ENCODE data around the gene VCP. TPM values are rescaled to one million over a fixed set of nuclear protein-coding genes. Genes with fewer than 3 reads are reported as not detected.

Gene VCP
- polyA plus RNA-seq, 2 donors, result 60.4 to 150 TPM

DNA sequence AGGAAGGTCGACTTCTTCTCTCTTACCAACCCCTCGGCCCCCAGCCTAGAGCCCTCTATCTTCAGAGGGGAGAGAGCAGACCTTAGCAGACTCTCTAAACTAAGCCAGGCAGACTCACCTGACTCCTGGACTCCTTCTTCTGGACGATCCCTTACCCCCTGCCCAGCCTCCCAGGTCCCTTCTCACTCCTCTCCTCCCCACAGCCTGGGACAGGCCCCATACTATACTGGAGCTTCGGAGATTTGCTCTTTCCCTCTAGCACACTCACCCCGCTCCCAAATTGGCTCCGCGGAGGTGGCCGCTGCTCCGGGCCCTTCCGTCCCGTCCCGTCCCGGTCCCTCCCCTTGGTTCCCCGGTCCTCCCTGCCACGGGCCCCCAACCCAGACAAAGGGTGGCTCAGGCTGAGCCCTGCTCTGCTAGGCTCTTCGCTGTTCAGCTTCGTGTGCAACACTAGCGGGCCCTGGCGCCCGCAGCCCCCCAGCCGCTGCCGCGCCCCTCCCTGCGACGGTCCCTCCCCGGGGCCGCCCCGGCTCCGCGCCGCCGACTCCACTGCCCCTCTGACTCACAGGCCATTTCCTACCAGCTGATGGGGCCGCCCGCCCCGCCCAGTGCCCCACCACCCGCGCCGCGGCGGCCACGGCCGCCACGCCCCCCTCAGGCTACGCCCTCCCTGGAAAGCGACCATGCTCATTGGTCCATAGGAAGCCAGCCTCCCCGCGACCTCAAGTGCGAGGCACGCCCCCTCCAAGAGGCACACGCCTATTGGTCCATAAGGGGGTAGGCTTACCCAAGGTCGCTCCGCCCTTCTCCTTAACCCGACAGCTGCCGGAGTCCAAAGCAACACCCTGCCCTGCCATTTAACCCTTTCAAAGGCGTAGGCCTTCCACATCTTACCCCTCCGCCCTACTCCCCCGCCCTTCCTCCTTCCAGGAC lies 38.8 kb upstream of the VCP start:
- Histone ChIP-seq H3K27ac (ENCODE audit: low read depth in 2 of 2, low read length in 1 of 2) (peak overlapping the region; percentile 92 to 94), H3K4me1 (ENCODE audit: control insufficient read depth in 2 of 2, insufficient read depth in 2 of 2, low read length in 1 of 2) (peaks cover 0 to 5% of the 10 kb centered on the region in 2 donors), H3K36me3 (ENCODE audit: control insufficient read depth in 2 of 2, insufficient read depth in 2 of 2, low read length in 1 of 2) (peaks cover 5 to 10% of the 10 kb centered on the region in 2 donors), H3K27me3 (ENCODE audit: control insufficient read depth in 1 of 2, insufficient read depth in 2 of 2, low read length in 2 of 2) (no peaks in the 10 kb centered on the region), H3K4me3 (ENCODE audit: low read depth in 1 of 2, low read length in 2 of 2) (peak overlapping the region; percentile 62 to 70), H3K9me3 (ENCODE audit: control insufficient read depth in 2 of 2, insufficient read depth in 1 of 2, low read depth in 1 of 2, low read length in 1 of 2) (no peaks in the 10 kb centered on the region)
- 1% methylated on average over 53 to 57 of the region's 57 CpGs for WGBS, 2 donors

DNA sequence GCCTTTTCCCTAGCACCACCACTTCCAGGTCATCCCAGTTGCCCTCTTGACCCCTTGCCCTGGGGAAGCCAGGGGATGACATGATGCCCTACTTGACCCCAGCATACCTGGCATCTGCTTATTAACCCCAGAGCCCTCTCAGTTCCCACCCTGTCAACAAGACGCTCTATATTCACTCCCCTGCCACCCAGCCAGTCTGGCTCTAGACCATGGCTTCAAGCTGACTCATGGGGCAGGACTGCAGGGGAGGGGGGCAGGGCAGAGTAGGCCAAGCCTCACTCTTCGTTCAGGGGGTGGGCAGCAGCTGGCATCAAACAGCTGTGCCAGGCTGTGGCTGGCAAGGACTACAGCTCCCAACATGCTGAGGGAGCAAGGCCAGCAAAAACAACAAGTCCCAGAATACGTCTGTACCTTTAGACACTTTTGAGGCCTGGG lies 37.9 kb upstream of the VCP start:
- WGBS, 2 donors, result 19 to 47% methylated on average over 3 of the region's 3 CpGs
- Histone ChIP-seq H3K4me1 (ENCODE audit: control insufficient read depth in 2 of 2, insufficient read depth in 2 of 2, low read length in 1 of 2) (peaks cover 0 to 5% of the 10 kb centered on the region in 2 donors), H3K27me3 (ENCODE audit: control insufficient read depth in 1 of 2, insufficient read depth in 2 of 2, low read length in 2 of 2) (no peaks in the 10 kb centered on the region), H3K9me3 (ENCODE audit: control insufficient read depth in 2 of 2, insufficient read depth in 1 of 2, low read depth in 1 of 2, low read length in 1 of 2) (no peaks in the 10 kb centered on the region), H3K27ac (ENCODE audit: low read depth in 2 of 2, low read length in 1 of 2) (peak overlapping the region; percentile 91 to 92), H3K36me3 (ENCODE audit: control insufficient read depth in 2 of 2, insufficient read depth in 2 of 2, low read length in 1 of 2) (peaks cover 11 to 18% of the 10 kb centered on the region in 2 donors), H3K4me3 (ENCODE audit: low read depth in 1 of 2, low read length in 2 of 2) (peak overlapping the region; percentile 62 to 70)

DNA sequence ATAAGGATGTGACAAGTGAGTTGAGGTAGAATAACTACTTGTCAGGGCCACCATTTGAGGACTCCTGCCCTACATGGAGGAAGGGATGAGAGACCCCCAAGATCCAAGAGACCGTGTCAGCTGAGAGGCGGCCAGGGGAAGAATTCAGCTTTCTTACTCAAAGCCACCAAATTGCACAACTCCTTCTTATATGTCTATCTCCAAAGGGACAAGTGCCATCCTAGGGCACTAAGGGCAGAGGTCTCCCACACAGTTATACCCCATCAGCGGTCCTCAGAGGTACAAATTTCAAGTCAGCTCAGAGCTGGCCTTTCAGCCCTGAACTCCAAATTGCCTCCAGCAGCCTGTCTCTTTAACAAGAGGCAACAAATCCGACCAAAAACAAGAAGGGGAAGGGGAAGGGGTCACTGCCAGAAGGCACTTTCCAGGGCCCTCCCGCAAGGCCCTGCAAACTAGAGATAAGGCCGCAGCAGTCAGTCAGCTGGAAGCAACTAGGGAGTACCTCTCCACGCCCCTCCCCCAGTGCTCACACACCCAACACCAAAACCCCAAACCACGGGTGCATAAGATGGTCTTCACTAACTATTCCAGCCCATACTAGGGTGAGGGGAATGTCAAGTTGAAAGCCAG lies 36.6 kb upstream of the VCP start:
- Histone ChIP-seq H3K4me3 (ENCODE audit: low read depth in 1 of 2, low read length in 2 of 2) (no peak overlapping the region), H3K4me1 (ENCODE audit: control insufficient read depth in 2 of 2, insufficient read depth in 2 of 2, low read length in 1 of 2) (peaks cover 0 to 2% of the 10 kb centered on the region in 2 donors), H3K27me3 (ENCODE audit: control insufficient read depth in 1 of 2, insufficient read depth in 2 of 2, low read length in 2 of 2) (no peaks in the 10 kb centered on the region), H3K36me3 (ENCODE audit: control insufficient read depth in 2 of 2, insufficient read depth in 2 of 2, low read length in 1 of 2) (peaks cover 11 to 22% of the 10 kb centered on the region in 2 donors), H3K9me3 (ENCODE audit: control insufficient read depth in 2 of 2, insufficient read depth in 1 of 2, low read depth in 1 of 2, low read length in 1 of 2) (no peaks in the 10 kb centered on the region), H3K27ac (ENCODE audit: low read depth in 2 of 2, low read length in 1 of 2) (no peak overlapping the region)
- WGBS, 2 donors, result 63 to 66% methylated on average over 8 of the region's 8 CpGs

DNA sequence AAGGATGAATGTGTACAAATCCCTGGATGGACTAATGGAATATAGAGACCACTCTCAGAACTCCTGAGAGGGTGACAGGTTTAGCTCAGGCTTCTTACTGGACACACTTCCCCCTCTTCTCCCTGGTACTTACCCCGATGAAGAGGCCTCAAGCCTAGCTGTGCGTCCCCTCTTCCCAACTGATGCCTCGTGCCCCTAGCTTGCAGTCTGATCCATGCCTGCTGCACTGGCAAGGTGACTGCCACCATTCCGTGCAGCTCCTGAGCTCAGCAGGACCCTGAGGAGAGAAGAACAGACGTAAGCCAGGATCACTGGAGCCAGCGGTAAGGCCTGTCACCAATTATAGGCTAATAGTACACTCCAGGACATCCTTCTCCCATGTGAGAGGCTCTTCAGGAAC lies 36.0 kb upstream of the VCP start:
- Histone ChIP-seq H3K27ac (ENCODE audit: low read depth in 2 of 2, low read length in 1 of 2) (no peak overlapping the region), H3K9me3 (ENCODE audit: control insufficient read depth in 2 of 2, insufficient read depth in 1 of 2, low read depth in 1 of 2, low read length in 1 of 2) (no peaks in the 10 kb centered on the region), H3K4me1 (ENCODE audit: control insufficient read depth in 2 of 2, insufficient read depth in 2 of 2, low read length in 1 of 2) (peaks cover 0 to 3% of the 10 kb centered on the region in 2 donors), H3K36me3 (ENCODE audit: control insufficient read depth in 2 of 2, insufficient read depth in 2 of 2, low read length in 1 of 2) (peaks cover 11 to 22% of the 10 kb centered on the region in 2 donors), H3K4me3 (ENCODE audit: low read depth in 1 of 2, low read length in 2 of 2) (no peak overlapping the region), H3K27me3 (ENCODE audit: control insufficient read depth in 1 of 2, insufficient read depth in 2 of 2, low read length in 2 of 2) (no peaks in the 10 kb centered on the region)
- WGBS, 2 donors, result 89 to 91% methylated on average over 6 of the region's 6 CpGs

DNA sequence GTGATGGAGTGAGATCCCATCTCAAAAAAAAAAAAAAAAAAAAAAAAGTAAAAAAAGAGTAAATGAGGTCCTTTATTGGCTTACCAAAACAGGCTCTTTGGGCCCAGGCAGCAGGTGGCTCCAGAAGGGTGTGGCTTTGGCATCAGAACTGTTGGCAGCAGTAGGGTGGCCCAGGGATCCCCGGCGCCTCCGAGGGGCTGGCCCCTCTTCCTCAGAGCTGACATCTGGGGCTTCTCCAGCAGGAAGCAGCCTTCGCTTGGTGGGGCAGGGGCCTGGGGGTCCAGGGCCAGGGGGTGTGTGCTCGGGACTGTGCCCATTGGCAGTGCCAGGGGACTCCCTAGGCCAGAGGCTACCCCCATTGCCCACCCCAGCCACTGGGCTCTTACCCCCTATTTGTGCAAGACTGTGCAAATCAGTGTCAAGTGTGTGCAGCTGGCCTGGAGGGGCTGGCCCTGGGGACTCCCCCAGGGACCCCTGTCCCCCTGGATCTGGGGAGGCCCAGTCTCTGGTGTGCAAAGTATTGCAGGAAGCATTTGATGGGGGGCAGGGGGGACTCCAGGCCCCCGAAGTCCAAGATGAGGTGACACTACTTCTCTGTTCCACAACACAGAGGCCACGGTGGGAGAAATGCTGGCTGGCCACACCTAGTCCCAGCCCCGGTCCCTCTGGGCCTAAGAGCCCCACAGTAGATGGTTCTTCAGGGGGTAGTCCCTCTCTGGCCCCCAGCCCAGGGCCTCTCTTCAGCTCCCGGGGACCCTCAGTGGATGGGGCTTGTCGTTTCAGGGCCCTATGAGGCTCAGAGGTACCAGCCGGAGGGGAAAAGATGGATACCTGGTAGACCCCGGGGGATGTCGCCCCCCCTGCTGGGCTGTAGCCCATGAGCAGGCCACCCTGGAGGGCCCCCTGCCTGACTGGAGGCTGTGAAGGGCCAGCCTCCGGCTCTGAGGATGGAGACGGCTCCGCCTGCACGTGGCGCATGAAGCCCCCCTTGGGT lies 35.2 kb upstream of the VCP start:
- Histone ChIP-seq H3K4me3 (ENCODE audit: low read depth in 1 of 2, low read length in 2 of 2) (no peak overlapping the region), H3K27me3 (ENCODE audit: control insufficient read depth in 1 of 2, insufficient read depth in 2 of 2, low read length in 2 of 2) (no peaks in the 10 kb centered on the region), H3K4me1 (ENCODE audit: control insufficient read depth in 2 of 2, insufficient read depth in 2 of 2, low read length in 1 of 2) (peaks cover 0 to 6% of the 10 kb centered on the region in 2 donors), H3K36me3 (ENCODE audit: control insufficient read depth in 2 of 2, insufficient read depth in 2 of 2, low read length in 1 of 2) (peaks cover 11 to 22% of the 10 kb centered on the region in 2 donors), H3K27ac (ENCODE audit: low read depth in 2 of 2, low read length in 1 of 2) (no peak overlapping the region), H3K9me3 (ENCODE audit: control insufficient read depth in 2 of 2, insufficient read depth in 1 of 2, low read depth in 1 of 2, low read length in 1 of 2) (no peaks in the 10 kb centered on the region)
- 78 to 81% methylated on average over 18 of the region's 18 CpGs for WGBS, 2 donors

DNA sequence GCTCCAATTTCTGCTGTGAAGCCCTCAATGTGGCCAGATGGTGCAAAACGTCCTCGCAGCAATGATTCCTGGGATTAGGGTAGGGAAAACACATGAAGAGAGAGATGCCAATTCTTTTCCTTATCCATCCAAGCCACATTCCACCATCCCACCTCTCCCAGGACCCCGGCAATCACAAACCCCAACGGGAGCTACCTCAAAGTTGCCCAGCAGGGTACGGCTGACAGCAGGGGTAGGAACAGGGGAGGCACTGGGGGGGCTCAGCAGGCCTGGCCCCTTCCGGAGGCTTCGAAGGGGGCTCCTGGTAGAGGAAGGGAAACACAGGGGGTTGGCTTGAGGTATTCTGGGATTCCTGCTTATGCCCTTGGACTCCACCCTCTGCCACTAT lies 33.9 kb upstream of the VCP start:
- 86 to 94% methylated on average over 7 of the region's 7 CpGs for WGBS, 2 donors
- Histone ChIP-seq H3K4me3 (ENCODE audit: low read depth in 1 of 2, low read length in 2 of 2) (no peak overlapping the region), H3K9me3 (ENCODE audit: control insufficient read depth in 2 of 2, insufficient read depth in 1 of 2, low read depth in 1 of 2, low read length in 1 of 2) (no peaks in the 10 kb centered on the region), H3K27me3 (ENCODE audit: control insufficient read depth in 1 of 2, insufficient read depth in 2 of 2, low read length in 2 of 2) (no peaks in the 10 kb centered on the region), H3K4me1 (ENCODE audit: control insufficient read depth in 2 of 2, insufficient read depth in 2 of 2, low read length in 1 of 2) (peaks cover 4 to 13% of the 10 kb centered on the region in 2 donors), H3K27ac (ENCODE audit: low read depth in 2 of 2, low read length in 1 of 2) (no peak overlapping the region), H3K36me3 (ENCODE audit: control insufficient read depth in 2 of 2, insufficient read depth in 2 of 2, low read length in 1 of 2) (peaks cover 11 to 26% of the 10 kb centered on the region in 2 donors)

DNA sequence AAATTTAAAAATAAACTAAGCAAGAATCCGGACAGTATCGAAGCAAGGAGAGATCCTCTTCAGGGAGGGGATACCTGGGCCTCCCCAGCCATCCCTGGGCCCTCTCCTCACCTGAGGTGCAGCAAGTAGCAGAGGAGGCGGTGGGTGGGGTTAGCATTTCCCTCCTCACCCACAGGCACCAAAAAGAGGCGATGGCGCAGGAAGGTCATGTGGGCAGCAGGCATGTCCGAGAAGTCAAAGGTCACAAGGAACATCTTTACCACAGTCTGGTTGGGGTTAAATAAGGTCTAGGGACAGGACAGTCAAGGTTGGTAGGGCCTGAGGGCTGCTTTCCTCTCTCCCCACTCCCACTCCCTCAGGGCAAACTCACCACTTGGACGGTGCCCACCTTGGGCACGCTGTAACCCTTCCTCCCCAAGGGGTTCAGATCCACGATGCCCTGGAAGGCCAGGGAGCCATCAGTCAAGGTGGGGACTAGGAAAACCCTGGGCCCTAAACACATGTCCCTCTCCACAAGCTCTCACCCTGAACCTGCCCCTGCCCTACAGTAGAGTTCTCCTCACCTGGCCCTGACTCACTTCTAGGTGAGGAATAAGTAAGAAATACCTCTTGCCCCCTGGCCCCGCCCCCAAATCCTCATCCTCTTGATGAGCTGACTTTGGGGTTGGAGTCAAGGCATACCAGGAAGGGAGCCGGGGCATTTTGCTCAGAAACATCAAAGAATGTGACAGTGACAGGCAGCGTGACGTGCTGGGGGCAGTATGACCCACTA lies 33.3 kb upstream of the VCP start:
- Histone ChIP-seq H3K27ac (ENCODE audit: low read depth in 2 of 2, low read length in 1 of 2) (no peak overlapping the region), H3K27me3 (ENCODE audit: control insufficient read depth in 1 of 2, insufficient read depth in 2 of 2, low read length in 2 of 2) (no peaks in the 10 kb centered on the region), H3K4me1 (ENCODE audit: control insufficient read depth in 2 of 2, insufficient read depth in 2 of 2, low read length in 1 of 2) (peaks cover 4 to 13% of the 10 kb centered on the region in 2 donors), H3K36me3 (ENCODE audit: control insufficient read depth in 2 of 2, insufficient read depth in 2 of 2, low read length in 1 of 2) (peaks cover 12 to 31% of the 10 kb centered on the region in 2 donors), H3K4me3 (ENCODE audit: low read depth in 1 of 2, low read length in 2 of 2) (no peak overlapping the region), H3K9me3 (ENCODE audit: control insufficient read depth in 2 of 2, insufficient read depth in 1 of 2, low read depth in 1 of 2, low read length in 1 of 2) (no peaks in the 10 kb centered on the region)
- WGBS, 2 donors, result 90 to 92% methylated on average over 13 of the region's 13 CpGs

DNA sequence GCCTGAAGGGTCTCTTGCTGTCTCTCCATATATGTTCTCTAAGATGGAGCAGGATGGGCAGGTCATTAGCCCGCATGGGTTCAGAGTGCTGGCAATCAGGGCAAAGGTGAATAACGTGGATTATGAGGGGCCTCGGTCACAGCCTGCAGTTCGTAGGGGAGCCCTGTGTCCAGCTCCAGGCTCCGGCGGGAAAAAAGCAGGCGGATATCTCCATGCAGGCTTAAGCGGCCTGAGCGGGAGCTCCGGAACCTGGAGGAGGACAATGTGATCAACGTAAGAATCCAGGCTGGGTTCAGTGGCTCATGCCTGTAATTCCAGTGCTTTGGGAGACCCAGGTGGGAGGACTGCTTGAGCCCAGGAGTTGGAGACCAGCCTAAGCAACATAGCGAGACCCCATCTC lies 32.7 kb upstream of the VCP start:
- Histone ChIP-seq H3K27me3 (ENCODE audit: control insufficient read depth in 1 of 2, insufficient read depth in 2 of 2, low read length in 2 of 2) (no peaks in the 10 kb centered on the region), H3K4me1 (ENCODE audit: control insufficient read depth in 2 of 2, insufficient read depth in 2 of 2, low read length in 1 of 2) (peaks cover 4 to 12% of the 10 kb centered on the region in 2 donors), H3K9me3 (ENCODE audit: control insufficient read depth in 2 of 2, insufficient read depth in 1 of 2, low read depth in 1 of 2, low read length in 1 of 2) (no peaks in the 10 kb centered on the region), H3K4me3 (ENCODE audit: low read depth in 1 of 2, low read length in 2 of 2) (no peak overlapping the region), H3K27ac (ENCODE audit: low read depth in 2 of 2, low read length in 1 of 2) (no peak overlapping the region), H3K36me3 (ENCODE audit: control insufficient read depth in 2 of 2, insufficient read depth in 2 of 2, low read length in 1 of 2) (peaks cover 18 to 36% of the 10 kb centered on the region in 2 donors)
- 91 to 92% methylated on average over 12 of the region's 12 CpGs for WGBS, 2 donors
